Ectodermal cell (in vitro differentiated cells): ENCODE data around the gene ZNF644. TPM values are rescaled to one million over a fixed set of nuclear protein-coding genes. Genes with fewer than 3 reads are reported as not detected.
"Not testable (repeated sequence)": the region's sequence is repeated elsewhere in the genome, so short reads cannot be mapped to it uniquely, and the experiment has no call there.

ENCODE experiments used
- H3K27ac ChIP-seq: 2 replicates; pipeline ENCODE4 v1.7.0; 2013; ENCODE audit warnings: mild to moderate bottlenecking, low read depth, low read length; ENCODE audit not compliant: insufficient read depth, poor library complexity, severe bottlenecking
- H3K27me3 ChIP-seq: 2 replicates; pipeline ENCODE4 v1.7.0; 2013; ENCODE audit warnings: mild to moderate bottlenecking, low read length; ENCODE audit not compliant: insufficient read depth, control insufficient read depth, poor library complexity, severe bottlenecking
- H3K36me3 ChIP-seq: one replicate; pipeline ENCODE4 v1.7.0; 2013; ENCODE audit warnings: low read length; ENCODE audit not compliant: control insufficient read depth, insufficient read depth
- H3K4me1 ChIP-seq: one replicate; pipeline ENCODE4 v1.7.0; 2013; ENCODE audit warnings: low read length; ENCODE audit not compliant: control insufficient read depth, insufficient read depth
- H3K4me3 ChIP-seq: 2 replicates; pipeline ENCODE4 v1.7.0; 2013; ENCODE audit warnings: low read depth, low read length, control low read depth; ENCODE audit not compliant: insufficient read depth
- H3K9me3 ChIP-seq: 2 replicates; pipeline ENCODE4 v1.7.0; 2013; ENCODE audit warnings: mild to moderate bottlenecking, low read length, moderate library complexity; ENCODE audit not compliant: control insufficient read depth
- WGBS, 2 experiments: methylation state at CpG; one replicate each; pipeline ENCODE4 v1.1.7; 2013; ENCODE audit warnings: missing lambda C conversion rate in 2 of 2; 5-methylcytosine and 5-hydroxymethylcytosine counted together
- polyA plus RNA-seq, 4 experiments: library from polyadenylated mRNA; stranded (reverse); fragments of 50-300 nt; gene quantifications; one replicate each; pipeline ENCODE4 v1.2.3, GENCODE V29; 2013

The ZNF644 gene
- 75.2 TPM for polyA plus RNA-seq (2013, experiment 1 of 4)
- polyA plus RNA-seq (2013, experiment 2 of 4) = 77.7 TPM
- polyA plus RNA-seq (2013, experiment 3 of 4) = 58.9 TPM
- 65.7 TPM for polyA plus RNA-seq (2013, experiment 4 of 4)

- WGBS, 2 experiments = 1% methylated on average over 70 of the region's 70 CpGs
- H3K27ac ChIP-seq = peak within 1 kb of the TSS; percentile 100
- no peaks in the 10 kb centered on the region for H3K27me3 ChIP-seq
- H3K9me3 ChIP-seq = no peaks in the 10 kb centered on the region
- peak within 1 kb of the TSS; percentile 99 for H3K4me3 ChIP-seq
- no peaks in the 10 kb centered on the region for H3K36me3 ChIP-seq
- H3K4me1 ChIP-seq = no peaks in the 10 kb centered on the region
These were observed at the start of gene ZNF644 for GRCh38 chr1:91021686-91022517. Gene ZNF644 (minus strand): TSS chr1:91022035. CDS start chr1:90982353, 39,682 bp downstream.

GRCh38 chr1:91070298-91070697 is 48.5 kb upstream of the ZNF644 start:
- no peak overlapping the region for H3K27ac ChIP-seq
- 84 to 92% methylated on average over 3 of the region's 3 CpGs for WGBS, 2 experiments
- H3K4me3 ChIP-seq = no peak overlapping the region
- H3K9me3 ChIP-seq = no peaks in the 10 kb centered on the region
- no peaks in the 10 kb centered on the region for H3K4me1 ChIP-seq
- H3K36me3 ChIP-seq = no peaks in the 10 kb centered on the region
- H3K27me3 ChIP-seq = no peaks in the 10 kb centered on the region

DNA sequence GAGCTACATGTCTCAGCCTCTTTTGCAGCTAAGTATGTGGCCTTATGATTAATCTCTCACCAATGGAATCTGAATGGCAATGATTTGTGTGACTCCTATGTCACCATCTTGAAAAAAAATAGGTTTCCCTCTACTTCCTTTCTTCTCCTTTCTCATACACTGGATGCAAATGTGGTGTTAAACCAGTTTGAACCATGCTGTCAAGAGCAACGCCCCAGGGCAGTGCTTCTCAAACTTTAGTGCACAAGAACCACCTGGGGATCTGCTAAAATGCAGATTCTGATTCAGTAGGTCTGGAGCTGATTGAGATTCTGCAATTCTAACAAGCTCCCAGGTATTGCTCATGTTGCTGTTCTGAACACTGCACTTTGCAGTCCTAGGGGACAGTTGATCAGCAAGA is 44.7 kb upstream of the ZNF644 start:
- Histone ChIP-seq H3K4me1 (no peaks in the 10 kb centered on the region), H3K9me3 (no peaks in the 10 kb centered on the region), H3K27ac (no peak overlapping the region), H3K27me3 (no peaks in the 10 kb centered on the region), H3K4me3 (no peak overlapping the region), H3K36me3 (no peaks in the 10 kb centered on the region)
- 53 to 54% methylated on average over 1 of the region's 1 CpG for WGBS, 2 experiments

- no peaks in the 10 kb centered on the region for H3K4me1 ChIP-seq
- H3K27me3 ChIP-seq = no peaks in the 10 kb centered on the region
- H3K36me3 ChIP-seq = no peaks in the 10 kb centered on the region
- H3K4me3 ChIP-seq = no peak overlapping the region
- no peaks in the 10 kb centered on the region for H3K9me3 ChIP-seq
- no peak overlapping the region for H3K27ac ChIP-seq
- WGBS, 2 experiments = 77 to 85% methylated on average over 4 of the region's 4 CpGs
These were observed 43.5 kb upstream of the ZNF644 start for GRCh38 chr1:91065337-91065736.

GRCh38 chr1:91063403-91063802 is 41.6 kb upstream of the ZNF644 start:
- 90 to 92% methylated on average over 5 of the region's 5 CpGs for WGBS, 2 experiments
- H3K4me3 ChIP-seq = not testable (repeated sequence)

DNA sequence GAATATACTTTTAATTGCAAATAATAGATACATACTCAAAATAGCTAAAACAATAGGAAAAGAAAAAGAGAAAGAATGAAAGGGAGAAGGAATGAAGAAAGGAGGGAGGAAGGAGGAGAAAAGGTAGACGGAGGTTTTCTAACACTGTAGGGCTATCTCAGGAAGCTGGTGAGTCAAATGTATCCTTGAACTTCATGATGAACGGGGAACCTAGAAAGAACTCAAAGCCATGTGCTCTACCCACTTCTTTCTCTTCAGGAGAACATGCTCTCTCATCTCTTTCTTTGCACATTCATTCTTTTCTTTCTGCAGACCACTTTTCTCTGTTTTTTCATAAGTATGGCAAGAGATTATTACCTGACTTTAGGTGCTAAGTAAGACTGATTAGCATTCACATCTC is 37.3 kb upstream of the ZNF644 start:
- WGBS, 2 experiments = 86 to 87% methylated on average over 2 of the region's 2 CpGs
- Histone ChIP-seq H3K36me3 (no peaks in the 10 kb centered on the region), H3K4me1 (no peaks in the 10 kb centered on the region), H3K27ac (no peak overlapping the region), H3K9me3 (no peaks in the 10 kb centered on the region), H3K4me3 (no peak overlapping the region), H3K27me3 (no peaks in the 10 kb centered on the region)

More at GRCh38 chr1:91063403-91063802, 41.6 kb upstream of the ZNF644 start:
- H3K27ac ChIP-seq, H3K4me1 ChIP-seq, H3K9me3 ChIP-seq, H3K27me3 ChIP-seq, H3K36me3 ChIP-seq: not testable (repeated sequence)

DNA sequence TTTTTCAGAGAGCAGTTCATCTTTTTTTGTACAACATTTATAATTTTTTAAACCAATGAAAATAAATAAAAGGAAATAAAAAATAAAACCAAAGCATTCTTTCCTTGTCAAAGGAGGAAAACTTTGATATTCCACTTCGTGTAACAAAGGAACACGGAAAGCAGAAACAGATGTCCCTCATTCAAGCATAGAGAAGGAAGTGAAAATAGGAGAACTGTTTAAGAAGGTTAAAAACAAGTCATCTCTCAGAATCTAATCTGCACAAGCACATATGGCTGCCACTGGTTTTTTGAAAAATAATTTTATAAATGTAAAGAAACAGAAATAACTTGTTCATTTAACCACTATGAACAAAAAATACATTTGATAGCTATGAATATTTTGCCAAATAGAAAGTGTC is 35.9 kb upstream of the ZNF644 start:
- H3K9me3 ChIP-seq = no peaks in the 10 kb centered on the region
- no peaks in the 10 kb centered on the region for H3K4me1 ChIP-seq
- H3K36me3 ChIP-seq = no peaks in the 10 kb centered on the region
- H3K4me3 ChIP-seq = no peak overlapping the region
- 83 to 96% methylated on average over 2 of the region's 2 CpGs for WGBS, 2 experiments
- no peaks in the 10 kb centered on the region for H3K27me3 ChIP-seq
- no peak overlapping the region for H3K27ac ChIP-seq

- Histone ChIP-seq H3K9me3 (no peaks in the 10 kb centered on the region), H3K27ac (no peak overlapping the region), H3K36me3 (no peaks in the 10 kb centered on the region), H3K4me1 (no peaks in the 10 kb centered on the region), H3K4me3 (no peak overlapping the region), H3K27me3 (no peaks in the 10 kb centered on the region)
- 92 to 96% methylated on average over 2 of the region's 2 CpGs for WGBS, 2 experiments
These were observed 33.1 kb upstream of the ZNF644 start for GRCh38 chr1:91054780-91055481.

GRCh38 chr1:91053630-91054029 is 31.8 kb upstream of the ZNF644 start:
- no peak overlapping the region for H3K27ac ChIP-seq
- H3K4me3 ChIP-seq = no peak overlapping the region
- H3K36me3 ChIP-seq = no peaks in the 10 kb centered on the region
- WGBS, 2 experiments = 30 to 32% methylated on average over 1 to 2 of the region's 2 CpGs
- H3K4me1 ChIP-seq = no peaks in the 10 kb centered on the region
- H3K9me3 ChIP-seq = no peaks in the 10 kb centered on the region
- H3K27me3 ChIP-seq = no peaks in the 10 kb centered on the region

GRCh38 chr1:91049551-91049950 is 27.7 kb upstream of the ZNF644 start:
- H3K36me3 ChIP-seq, H3K27me3 ChIP-seq, H3K27ac ChIP-seq, H3K4me1 ChIP-seq, H3K4me3 ChIP-seq, H3K9me3 ChIP-seq: not testable (repeated sequence)
- WGBS, 2 experiments = 87 to 92% methylated on average over 2 of the region's 2 CpGs
